ENCODE results near the gene SLC45A3. TPM values are rescaled to one million over a fixed set of nuclear protein-coding genes. Genes with fewer than 3 reads are reported as not detected.

Gene SLC45A3
- total RNA-seq, 1 experiment from 2014 or later, result 3.0 TPM

- ATAC-seq (no peak), DNase-seq (ENCODE audit: low read depth, low spot score) (no peak)
- TSS peak; percentile 62 for BruUV-seq (replicated peaks)
- ChIA-PET CTCF (no interaction called here), POLR2A (no interaction called here)
- TF ChIP-seq POLR2AphosphoS5 (IDR thresholded peaks at IDR 0.05; ENCODE audit: low read depth, low read length), result no peak
- no peak for TF ChIP-seq SIN3A (IDR thresholded peaks at IDR 0.05; ENCODE audit: borderline replicate concordance, insufficient read depth, low read depth, low read length)
- no peak for TF ChIP-seq CTCF (IDR thresholded peaks at IDR 0.05)
- TF ChIP-seq REST (IDR thresholded peaks at IDR 0.05; ENCODE audit: insufficient read depth in 1 of 2, low read depth in 2 of 2, low read length in 1 of 2), result no peak
- no peak for TF ChIP-seq TCF7L2 (IDR thresholded peaks at IDR 0.05; ENCODE audit: low read depth, low read length)
- Histone ChIP-seq H3K27ac (ENCODE audit: low read length) (peak overlapping the region; percentile 95; the same call in 1 of the 2 replicates), H3K9me3 (ENCODE audit: control insufficient read depth, insufficient read depth, low read depth, low read length) (no peaks in the 10 kb centered on the region), H3K4me1 (ENCODE audit: control insufficient read depth, insufficient read depth, low read length) (peaks cover 18% of the 10 kb centered on the region), H3K36me3 (ENCODE audit: control insufficient read depth, insufficient read depth, low read length) (peaks cover 4% of the 10 kb centered on the region; the same call in 1 of the 2 replicates), H3K27me3 (ENCODE audit: control insufficient read depth, insufficient read depth, low read length) (no peaks in the 10 kb centered on the region), H3K4me3 (ENCODE audit: low read depth in 2 of 2, low read length in 2 of 2) (peak overlapping the region in 1 of 2 experiments; percentile 94; a peak in 2 of 4 replicates)
- in situ Hi-C loops (cut with HindIII; ENCODE audit: low pct_unique_long_range_greater_than_20kb, low sequenced_read_pairs), result no loop called here
- intact Hi-C loops (cut with micrococcal nuclease; ENCODE audit: unreplicated experiment), result loop anchor here (1.0 kb wide), 1 partner anchor 19 kb away; no protein-coding TSS in a partner anchor
Observed at GRCh38 chr1:205629751-205630150, 50.6 kb downstream of the SLC45A3 start.

GRCh38 chr1:205627956-205628355, 52.4 kb downstream of the SLC45A3 start:
- DNase-seq (ENCODE audit: low read depth, low spot score), result no peak
- TF ChIP-seq TCF7L2 (IDR thresholded peaks at IDR 0.05; ENCODE audit: low read depth, low read length), result no peak
- no peak for TF ChIP-seq SIN3A (IDR thresholded peaks at IDR 0.05; ENCODE audit: borderline replicate concordance, insufficient read depth, low read depth, low read length)
- TF ChIP-seq POLR2AphosphoS5 (IDR thresholded peaks at IDR 0.05; ENCODE audit: low read depth, low read length), result no peak
- TF ChIP-seq REST (IDR thresholded peaks at IDR 0.05; ENCODE audit: insufficient read depth in 1 of 2, low read depth in 2 of 2, low read length in 1 of 2), result no peak
- H3K27ac ChIP-seq (ENCODE audit: low read length), result no peak overlapping the region
- peaks cover 18% of the 10 kb centered on the region for H3K4me1 ChIP-seq (ENCODE audit: control insufficient read depth, insufficient read depth, low read length)
- H3K9me3 ChIP-seq (ENCODE audit: control insufficient read depth, insufficient read depth, low read depth, low read length), result no peaks in the 10 kb centered on the region
- POLR2A ChIA-PET, result interaction anchor here (0.6 kb wide), 1 partner anchor 29 kb away, joined by 3 read pairs; no protein-coding TSS in a partner anchor
- H3K4me3 ChIP-seq (ENCODE audit: low read depth in 2 of 2, low read length in 2 of 2), result no peak overlapping the region
- ATAC-seq, result no peak
- CTCF ChIA-PET, result no interaction called here
- no TSS peak for BruUV-seq (replicated peaks)
- H3K36me3 ChIP-seq (ENCODE audit: control insufficient read depth, insufficient read depth, low read length), result peaks cover 4% of the 10 kb centered on the region; the same call in 1 of the 2 replicates
- intact Hi-C loops (cut with micrococcal nuclease; ENCODE audit: unreplicated experiment) (no loop called here), in situ Hi-C loops (cut with HindIII; ENCODE audit: low pct_unique_long_range_greater_than_20kb, low sequenced_read_pairs) (no loop called here)
- H3K27me3 ChIP-seq (ENCODE audit: control insufficient read depth, insufficient read depth, low read length), result no peaks in the 10 kb centered on the region

Measured in Panc1 (cell line).